Erythroblast (primary cell): ENCODE data around the gene GNB2.
"Not testable (repeated sequence)": the region's sequence is repeated elsewhere in the genome, so short reads cannot be mapped to it uniquely, and the experiment has no call there.

Experiments
- GATA1 ChIP-seq: IDR thresholded peaks from 2 replicates; pipeline ENCODE4 v1.6.1; 2011; ENCODE audit warnings: low read depth, mild to moderate bottlenecking, control low read depth, low read length, moderate library complexity
- POLR2A ChIP-seq: IDR thresholded peaks from 2 replicates; pipeline ENCODE4 v1.6.1; 2011; ENCODE audit warnings: mild to moderate bottlenecking, low read length

GRCh38 chr7:100701089-100701488 is 27.5 kb downstream of the GNB2 start:
- TF ChIP-seq POLR2A, GATA1: not testable (repeated sequence)
